ENCODE data around the gene TC2N. TPM values are rescaled to one million over a fixed set of nuclear protein-coding genes. Genes with fewer than 3 reads are reported as not detected.

Gene TC2N
- 10 to 100 TPM; 19.9 to 38.6 (median 29.2) TPM for total RNA-seq

- Histone ChIP-seq H3K4me1 (peaks cover 0 to 13% (median 4%) of the 10 kb centered on the region in 3 donors), H3K9me3 (peaks cover 0 to 13% (median 0%) of the 10 kb centered on the region in 3 donors), H3K36me3 (peaks cover 0 to 27% of the 10 kb centered on the region in 2 donors), H3K4me3 (peak within 1 kb of the TSS in 1 of 2 donors; percentile 9), H3K27me3 (no peaks in the 10 kb centered on the region), H3K27ac (no peak within 1 kb of the TSS)
- TF ChIP-seq POLR2AphosphoS5 (IDR thresholded peaks at IDR 0.05) = no peak
- no peak for TF ChIP-seq POLR2A (IDR thresholded peaks at IDR 0.05)
- TF ChIP-seq EP300 (IDR thresholded peaks at IDR 0.05) = no peak
- no peak for TF ChIP-seq CTCF (IDR thresholded peaks at IDR 0.05)
- no peak for ATAC-seq
- 85% methylated on average over 3 to 4 of the region's 10 CpGs for WGBS, 2 donors (ENCODE audit: low coverage in 1 of 2)
Measured at GRCh38 chr14:91867316-91867988, at the start of gene TC2N. TSS of gene TC2N (minus strand) at chr14:91867536. CDS start at chr14:91813769, 53,767 bp downstream.

GRCh38 chr14:91912035-91912434, 44.7 kb upstream of the TC2N start:
- ATAC-seq = no peak
- H3K4me3 ChIP-seq = no peak overlapping the region
- no peaks in the 10 kb centered on the region for H3K27me3 ChIP-seq
- no peak for TF ChIP-seq EP300 (IDR thresholded peaks at IDR 0.05)
- no peak for TF ChIP-seq CTCF (IDR thresholded peaks at IDR 0.05)
- TF ChIP-seq POLR2AphosphoS5 (IDR thresholded peaks at IDR 0.05) = no peak
- no peak for TF ChIP-seq POLR2A (IDR thresholded peaks at IDR 0.05)
- 81 to 89% methylated on average over 3 to 5 of the region's 5 CpGs for WGBS, 2 donors (ENCODE audit: low coverage in 1 of 2)
- H3K4me1 ChIP-seq = no peaks in the 10 kb centered on the region
- no peaks in the 10 kb centered on the region for H3K36me3 ChIP-seq
- no peak overlapping the region for H3K27ac ChIP-seq
- H3K9me3 ChIP-seq = no peaks in the 10 kb centered on the region

- Histone ChIP-seq H3K27ac (no peak overlapping the region), H3K36me3 (no peaks in the 10 kb centered on the region), H3K27me3 (no peaks in the 10 kb centered on the region), H3K9me3 (no peaks in the 10 kb centered on the region), H3K4me1 (no peaks in the 10 kb centered on the region), H3K4me3 (no peak overlapping the region)
- TF ChIP-seq POLR2A (IDR thresholded peaks at IDR 0.05) = no peak
- no peak for TF ChIP-seq POLR2AphosphoS5 (IDR thresholded peaks at IDR 0.05)
- no peak for TF ChIP-seq EP300 (IDR thresholded peaks at IDR 0.05)
- TF ChIP-seq CTCF (IDR thresholded peaks at IDR 0.05) = peak in 1 of 4 experiments; percentile 46
- peak; percentile 60 for ATAC-seq
- 50 to 73% methylated on average over 7 to 9 of the region's 9 CpGs for WGBS, 2 donors (ENCODE audit: low coverage in 1 of 2)
Measured at GRCh38 chr14:91911474-91912032, 44.2 kb upstream of the TC2N start.

- Histone ChIP-seq H3K4me3 (no peak overlapping the region), H3K27me3 (no peaks in the 10 kb centered on the region), H3K4me1 (no peaks in the 10 kb centered on the region), H3K36me3 (no peaks in the 10 kb centered on the region), H3K9me3 (no peaks in the 10 kb centered on the region), H3K27ac (no peak overlapping the region)
- 91 to 94% methylated on average over 9 of the region's 9 CpGs for WGBS, 2 donors (ENCODE audit: low coverage in 1 of 2)
- no peak for ATAC-seq
- TF ChIP-seq POLR2AphosphoS5 (IDR thresholded peaks at IDR 0.05) = no peak
- no peak for TF ChIP-seq EP300 (IDR thresholded peaks at IDR 0.05)
- no peak for TF ChIP-seq POLR2A (IDR thresholded peaks at IDR 0.05)
- TF ChIP-seq CTCF (IDR thresholded peaks at IDR 0.05) = no peak
Measured at GRCh38 chr14:91910196-91910595, 42.9 kb upstream of the TC2N start.

- TF ChIP-seq CTCF (IDR thresholded peaks at IDR 0.05) = no peak
- TF ChIP-seq POLR2A (IDR thresholded peaks at IDR 0.05) = no peak
- no peak for TF ChIP-seq POLR2AphosphoS5 (IDR thresholded peaks at IDR 0.05)
- no peak for TF ChIP-seq EP300 (IDR thresholded peaks at IDR 0.05)
- no CpG with 5 or more reads among the region's 2 CpGs for WGBS, 2 donors (ENCODE audit: low coverage in 1 of 2)
- Histone ChIP-seq H3K27ac (no peak overlapping the region), H3K27me3 (no peaks in the 10 kb centered on the region), H3K9me3 (no peaks in the 10 kb centered on the region), H3K4me1 (peaks cover 0 to 3% (median 0%) of the 10 kb centered on the region in 3 donors), H3K4me3 (no peak overlapping the region), H3K36me3 (no peaks in the 10 kb centered on the region)
- no peak for ATAC-seq
Measured at GRCh38 chr14:91906374-91906773, 39.0 kb upstream of the TC2N start.
